Measurements from ENCODE around the gene TRIM10. TPM values are rescaled to one million over a fixed set of nuclear protein-coding genes. Genes with fewer than 3 reads are reported as not detected.
"Not testable (repeated sequence)": the region's sequence is repeated elsewhere in the genome, so short reads cannot be mapped to it uniquely, and the experiment has no call there.

Gene TRIM10
- total RNA-seq, 1 experiment from 2014 or later, result not detected

DNA sequence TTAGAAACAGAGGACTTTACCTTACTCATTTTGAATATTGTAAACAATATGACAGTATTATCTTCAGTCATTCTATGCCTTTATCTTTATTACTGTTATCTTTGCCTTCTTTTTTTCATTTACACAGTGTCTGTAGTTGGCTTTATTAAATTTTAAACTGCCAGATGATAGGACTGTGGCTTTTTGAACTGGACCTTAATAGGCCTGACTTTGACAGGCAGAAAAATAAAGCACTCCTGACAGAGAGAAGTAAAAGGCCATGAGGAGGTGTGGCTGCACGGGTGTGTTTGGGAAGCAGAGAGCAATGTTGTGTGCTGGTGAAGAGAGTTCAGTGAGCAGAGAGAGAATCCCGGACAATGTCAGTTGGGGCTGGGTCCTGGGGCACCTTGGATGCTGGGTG lies 17.2 kb downstream of the TRIM10 start:
- in situ Hi-C loops (cut with HindIII; ENCODE audit: low pct_unique_long_range_greater_than_20kb, low sequenced_read_pairs), result no loop called here
- DNase-seq (ENCODE audit: low read depth, low spot score), result no peak

DNA sequence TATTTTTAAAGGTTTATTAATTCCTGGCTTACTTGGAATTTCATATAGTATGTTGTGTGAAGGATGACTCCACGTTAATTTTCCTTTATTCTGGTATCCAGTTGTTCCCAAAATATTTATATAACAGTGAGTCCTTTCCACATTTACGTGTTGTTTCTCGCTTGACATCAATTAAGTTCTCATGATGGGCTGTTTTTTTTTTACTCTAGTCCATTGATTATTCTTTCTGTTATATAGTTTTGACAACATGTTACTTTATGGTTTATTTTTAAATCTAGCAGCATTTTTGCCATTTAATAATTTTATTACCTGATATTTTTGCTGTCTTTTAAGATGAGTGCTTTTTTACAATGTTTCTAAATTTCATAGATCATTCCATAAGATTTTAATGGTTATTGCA lies 18.3 kb downstream of the TRIM10 start:
- no peak for DNase-seq (ENCODE audit: low read depth, low spot score)
- in situ Hi-C loops (cut with HindIII; ENCODE audit: low pct_unique_long_range_greater_than_20kb, low sequenced_read_pairs), result no loop called here

- in situ Hi-C loops (cut with HindIII; ENCODE audit: low pct_unique_long_range_greater_than_20kb, low sequenced_read_pairs), result not testable (repeated sequence)
Observed at GRCh38 chr6:30140240-30140639, 20.8 kb downstream of the TRIM10 start.

DNA sequence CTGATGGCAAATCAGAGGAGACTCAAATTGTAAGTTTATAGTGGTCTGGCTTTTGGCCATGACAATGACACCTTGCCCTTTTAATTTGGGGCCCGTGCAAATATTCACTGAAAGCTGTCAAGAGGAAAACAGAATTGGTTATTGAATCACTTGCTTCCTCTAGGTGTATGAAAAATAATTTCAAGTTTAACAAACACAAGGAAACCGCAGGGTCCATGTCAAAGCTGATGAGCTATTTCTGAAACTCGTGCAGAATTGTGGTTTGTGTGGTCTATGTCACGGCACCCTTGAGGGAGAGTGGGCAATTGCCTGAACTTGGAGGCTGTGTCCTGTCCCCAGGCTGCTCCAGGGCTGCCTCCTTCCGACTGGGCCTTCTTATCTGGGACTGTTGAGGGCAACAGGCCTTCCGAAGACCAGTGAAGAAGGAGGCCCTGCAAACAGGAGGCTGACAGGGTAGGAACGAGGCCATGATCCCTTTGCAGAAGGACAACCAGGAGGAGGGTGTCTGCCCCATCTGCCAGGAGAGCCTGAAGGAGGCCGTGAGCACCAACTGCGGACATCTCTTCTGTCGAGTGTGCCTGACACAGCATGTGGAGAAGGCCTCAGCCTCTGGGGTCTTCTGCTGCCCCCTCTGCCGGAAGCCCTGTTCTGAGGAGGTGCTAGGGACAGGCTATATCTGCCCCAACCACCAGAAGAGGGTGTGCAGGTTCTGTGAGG lies 24.3 kb downstream of the TRIM10 start:
- in situ Hi-C loops (cut with HindIII; ENCODE audit: low pct_unique_long_range_greater_than_20kb, low sequenced_read_pairs), result no loop called here
- no peak for DNase-seq (ENCODE audit: low read depth, low spot score)

More at GRCh38 chr6:30140240-30140639, 20.8 kb downstream of the TRIM10 start:
- not testable (repeated sequence) for DNase-seq (ENCODE audit: low read depth, low spot score)

- no peak for DNase-seq (ENCODE audit: low read depth, low spot score)
- in situ Hi-C loops (cut with HindIII; ENCODE audit: low pct_unique_long_range_greater_than_20kb, low sequenced_read_pairs), result no loop called here
Observed at GRCh38 chr6:30135757-30136156, 25.3 kb downstream of the TRIM10 start, which contains the start of gene TRIM40. Gene TRIM40, plus strand, starts transcription at chr6:30136140. Its CDS starts 897 bp downstream, at chr6:30137037.

GRCh38 chr6:30135147-30135546 lies 25.9 kb downstream of the TRIM10 start:
- DNase-seq (ENCODE audit: low read depth, low spot score), result no peak
- in situ Hi-C loops (cut with HindIII; ENCODE audit: low pct_unique_long_range_greater_than_20kb, low sequenced_read_pairs), result no loop called here

GRCh38 chr6:30131947-30132497 lies 29.0 kb downstream of the TRIM10 start:
- DNase-seq (ENCODE audit: low read depth, low spot score), result no peak
- in situ Hi-C loops (cut with HindIII; ENCODE audit: low pct_unique_long_range_greater_than_20kb, low sequenced_read_pairs), result no loop called here

DNA sequence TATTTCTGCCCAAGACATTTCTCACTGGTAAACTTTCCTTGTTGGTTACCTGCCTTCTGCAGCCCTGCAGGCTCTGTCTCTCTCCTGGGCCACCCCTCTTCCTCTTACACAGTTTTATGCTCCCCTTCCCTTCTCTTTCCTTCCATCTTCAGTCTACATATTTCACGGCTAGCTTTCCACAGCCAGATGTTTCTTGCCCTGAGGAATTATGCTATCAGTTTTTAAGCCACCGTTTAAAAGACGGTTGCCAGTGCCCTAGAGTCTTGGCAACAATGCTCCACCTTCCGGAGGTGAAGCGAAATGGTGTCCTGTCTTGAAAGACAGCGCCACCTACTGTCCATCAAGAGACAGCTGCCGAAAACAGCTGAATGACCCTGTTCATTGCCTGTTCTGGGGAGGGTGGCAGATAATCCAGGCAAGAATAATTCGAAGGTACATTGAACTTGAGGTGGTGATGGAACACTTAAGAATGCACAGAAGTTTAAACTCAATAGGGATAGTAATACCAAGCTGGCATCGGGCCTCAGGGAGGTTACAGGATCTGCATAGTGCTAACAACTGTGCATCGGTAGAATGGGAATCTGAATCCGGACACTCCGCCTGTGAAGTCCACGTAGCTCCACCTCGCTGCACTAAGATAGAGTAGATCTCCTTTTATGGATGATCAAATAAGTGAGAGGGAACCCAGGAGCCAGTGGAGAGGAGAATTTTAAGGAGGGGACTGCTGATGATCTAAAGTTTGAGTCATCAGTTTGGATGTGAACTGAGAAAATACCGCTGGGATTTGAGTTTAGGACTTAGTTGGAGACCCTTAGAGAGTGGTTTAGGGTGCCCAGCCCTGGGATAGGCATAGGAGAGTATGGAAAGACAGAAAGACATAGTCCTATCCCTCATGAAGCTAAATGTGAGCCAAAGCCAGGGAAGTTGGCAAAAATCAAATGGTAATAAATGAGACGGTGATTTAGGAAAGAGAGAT lies 29.8 kb downstream of the TRIM10 start:
- in situ Hi-C loops (cut with HindIII; ENCODE audit: low pct_unique_long_range_greater_than_20kb, low sequenced_read_pairs), result no loop called here
- peak; percentile 83 for DNase-seq (ENCODE audit: low read depth, low spot score)

- in situ Hi-C loops (cut with HindIII; ENCODE audit: low pct_unique_long_range_greater_than_20kb, low sequenced_read_pairs), result no loop called here
- no peak for DNase-seq (ENCODE audit: low read depth, low spot score)
Observed at GRCh38 chr6:30130179-30130679, 30.8 kb downstream of the TRIM10 start.

GRCh38 chr6:30129265-30130178 lies 31.5 kb downstream of the TRIM10 start:
- no peak for DNase-seq (ENCODE audit: low read depth, low spot score)
- in situ Hi-C loops (cut with HindIII; ENCODE audit: low pct_unique_long_range_greater_than_20kb, low sequenced_read_pairs), result no loop called here

GRCh38 chr6:30127238-30128093 lies 33.5 kb downstream of the TRIM10 start:
- in situ Hi-C loops (cut with HindIII; ENCODE audit: low pct_unique_long_range_greater_than_20kb, low sequenced_read_pairs), result no loop called here
- DNase-seq (ENCODE audit: low read depth, low spot score), result no peak

GRCh38 chr6:30122515-30122914 lies 38.5 kb downstream of the TRIM10 start:
- in situ Hi-C loops (cut with HindIII; ENCODE audit: low pct_unique_long_range_greater_than_20kb, low sequenced_read_pairs), result no loop called here
- DNase-seq (ENCODE audit: low read depth, low spot score), result no peak

GRCh38 chr6:30121446-30122366 lies 39.3 kb downstream of the TRIM10 start:
- in situ Hi-C loops (cut with HindIII; ENCODE audit: low pct_unique_long_range_greater_than_20kb, low sequenced_read_pairs), result no loop called here
- no peak for DNase-seq (ENCODE audit: low read depth, low spot score)

DNA sequence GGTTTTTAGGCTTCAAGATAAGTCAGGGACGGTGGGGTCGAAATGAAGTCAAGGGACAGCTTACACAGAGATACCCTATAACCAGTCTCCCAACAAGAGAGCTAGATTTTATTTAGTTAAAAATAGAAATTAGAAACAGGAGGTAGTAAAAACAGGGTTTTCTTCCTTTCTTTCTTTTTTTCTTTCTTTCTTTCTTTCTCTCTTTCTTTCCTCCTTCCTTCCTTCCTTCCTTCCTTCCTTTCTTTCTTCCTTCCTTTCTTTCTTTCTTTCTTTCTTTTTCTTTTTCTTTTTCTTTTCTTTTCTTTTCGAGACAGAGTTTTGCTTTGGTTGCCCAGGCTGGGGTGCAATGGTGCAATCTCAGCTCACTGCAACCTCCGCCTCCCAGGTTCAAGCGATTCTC lies 42.3 kb downstream of the TRIM10 start:
- in situ Hi-C loops (cut with HindIII; ENCODE audit: low pct_unique_long_range_greater_than_20kb, low sequenced_read_pairs); DNase-seq (ENCODE audit: low read depth, low spot score): not testable (repeated sequence)

GRCh38 chr6:30116724-30117123 lies 44.3 kb downstream of the TRIM10 start:
- in situ Hi-C loops (cut with HindIII; ENCODE audit: low pct_unique_long_range_greater_than_20kb, low sequenced_read_pairs), result no loop called here
- DNase-seq (ENCODE audit: low read depth, low spot score), result no peak

Measured in SK-MEL-5 (cell line).